Fibroblast of the conjunctiva (primary cell): ENCODE data around the gene ABI1.

ENCODE experiments used
- DNase-seq: peaks from one replicate; pipeline ENCODE4 v3.0.0-alpha.2; 2010; ENCODE audit warnings: low read depth

The ABI1 gene

GRCh38 chr10:26770069-26770468, 90.7 kb downstream of the ABI1 start:
- no peak for DNase-seq

GRCh38 chr10:26765549-26765948, 95.2 kb downstream of the ABI1 start:
- no peak for DNase-seq

GRCh38 chr10:26759008-26759407, 101.8 kb downstream of the ABI1 start:
- no peak for DNase-seq

DNA sequence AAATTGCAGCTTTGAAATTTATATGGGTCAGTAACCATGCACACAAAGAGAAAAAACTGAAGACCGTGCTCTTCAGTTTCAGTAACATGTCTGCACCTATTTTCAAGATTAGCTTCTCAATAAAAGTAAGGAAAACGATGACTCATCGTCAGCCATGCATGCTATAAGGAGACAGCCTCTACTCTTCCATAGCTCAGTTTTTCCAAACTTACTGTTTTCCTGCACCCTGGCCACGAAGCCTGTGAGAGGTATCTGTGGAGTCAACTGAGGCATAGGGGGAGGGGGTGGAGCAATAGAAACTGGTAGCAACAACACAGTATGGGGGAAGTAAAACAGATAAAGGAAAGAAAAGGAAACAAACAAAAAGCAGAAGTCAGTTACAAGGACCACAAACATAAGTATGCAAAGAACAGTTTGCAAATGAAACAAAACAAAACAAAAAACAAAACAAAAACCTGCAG, 105.3 kb downstream of the ABI1 start:
- no peak for DNase-seq

GRCh38 chr10:26746061-26746460, 114.7 kb downstream of the ABI1 start:
- DNase-seq = no peak

DNA sequence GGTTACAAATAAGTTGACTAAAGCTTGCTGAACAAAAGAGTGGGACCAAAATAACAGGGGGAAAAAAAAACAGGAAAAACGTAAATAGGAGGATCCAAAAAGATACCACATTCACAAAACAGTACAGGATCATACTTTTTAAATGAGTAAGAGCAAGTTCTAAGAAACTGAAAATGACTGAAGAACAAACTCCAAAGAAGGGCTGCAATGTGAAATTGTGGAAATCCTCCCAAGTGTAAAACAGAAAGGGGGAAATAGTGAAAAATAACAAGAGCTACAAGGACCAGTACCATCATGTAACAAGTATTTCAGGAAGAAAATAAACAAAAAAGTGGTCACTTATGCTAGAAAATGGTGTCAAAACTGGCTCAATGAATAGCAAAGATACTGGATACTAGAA, 116.9 kb downstream of the ABI1 start:
- DNase-seq = no peak

DNA sequence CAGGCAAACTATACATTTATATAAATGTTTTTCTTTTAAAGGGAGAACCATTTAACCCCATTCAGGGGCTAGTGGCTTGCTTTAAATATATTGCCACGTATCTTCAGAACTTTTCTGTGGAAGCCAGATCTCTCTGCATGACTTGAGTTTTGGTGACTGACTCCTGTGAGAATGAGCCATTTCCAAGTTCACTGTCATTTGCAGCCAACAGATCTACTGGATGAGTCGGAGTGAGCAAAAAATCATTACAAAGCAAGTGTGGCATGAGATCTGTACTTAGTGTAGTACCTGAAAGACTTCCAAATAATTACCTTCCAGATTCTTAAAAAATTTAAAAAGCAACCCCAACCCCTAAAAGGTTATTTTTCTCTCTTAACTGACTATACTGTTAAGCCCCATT, 117.7 kb downstream of the ABI1 start:
- DNase-seq = no peak

DNA sequence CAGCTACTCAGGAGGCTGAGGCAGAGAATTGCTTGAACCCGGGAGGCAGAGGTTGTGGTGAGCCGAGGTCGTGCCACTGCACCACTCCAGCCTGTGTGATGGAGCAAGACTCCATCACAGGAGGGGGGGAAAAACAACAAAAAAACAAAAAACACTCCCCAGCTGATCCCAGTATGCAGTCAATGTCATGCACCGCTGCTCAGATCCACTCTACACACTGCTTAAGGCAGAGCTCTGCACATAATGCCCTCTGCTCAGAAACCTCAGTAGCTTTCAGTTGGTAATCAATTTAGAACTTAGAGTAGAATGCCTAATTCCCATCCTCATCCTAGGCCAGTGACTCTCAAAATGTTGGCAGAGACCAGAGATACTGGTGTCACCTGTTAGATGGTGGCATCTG, 119.4 kb downstream of the ABI1 start:
- DNase-seq = no peak

- DNase-seq = no peak
Observed at GRCh38 chr10:26739071-26739631, 121.6 kb downstream of the ABI1 start.

GRCh38 chr10:26738301-26738911, 122.4 kb downstream of the ABI1 start:
- DNase-seq = no peak

DNA sequence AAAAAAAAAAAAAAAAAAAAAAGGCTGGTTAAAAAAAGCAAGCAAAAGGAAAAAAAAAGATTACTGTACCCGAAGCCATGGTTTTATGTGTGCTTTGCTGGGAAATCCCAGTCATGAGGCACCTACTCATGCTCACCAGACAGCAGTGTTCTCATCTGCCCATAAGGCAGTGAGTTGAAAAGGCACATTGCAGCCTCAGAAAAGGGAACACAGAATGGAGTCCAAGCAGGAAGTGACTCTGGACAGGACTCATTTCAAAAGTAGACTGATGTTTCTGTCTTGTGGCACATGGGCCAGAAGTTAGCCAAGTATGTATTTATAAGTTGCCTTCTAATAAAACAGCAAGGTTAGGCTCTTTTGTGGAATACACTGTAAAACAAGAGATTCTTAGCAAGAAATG, 123.0 kb downstream of the ABI1 start:
- DNase-seq = no peak

DNA sequence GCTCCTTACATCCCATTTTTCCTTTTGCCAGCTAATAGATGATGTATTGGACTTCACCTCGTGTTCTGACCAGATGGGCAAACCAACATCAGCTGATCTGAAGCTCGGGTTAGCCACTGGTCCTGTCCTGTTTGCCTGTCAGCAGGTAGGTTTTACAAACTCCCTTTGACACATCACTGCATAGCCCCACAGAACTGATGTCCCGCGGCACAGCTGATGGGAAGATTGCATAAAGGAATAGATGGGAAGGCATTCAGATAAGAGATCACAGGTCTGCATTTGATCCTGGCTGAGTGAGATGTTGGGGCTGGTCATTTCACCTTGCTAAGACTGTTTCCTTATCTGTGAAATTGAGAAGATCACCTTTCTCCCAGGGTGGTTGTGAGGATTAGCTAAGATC, 125.3 kb downstream of the ABI1 start:
- no peak for DNase-seq

DNA sequence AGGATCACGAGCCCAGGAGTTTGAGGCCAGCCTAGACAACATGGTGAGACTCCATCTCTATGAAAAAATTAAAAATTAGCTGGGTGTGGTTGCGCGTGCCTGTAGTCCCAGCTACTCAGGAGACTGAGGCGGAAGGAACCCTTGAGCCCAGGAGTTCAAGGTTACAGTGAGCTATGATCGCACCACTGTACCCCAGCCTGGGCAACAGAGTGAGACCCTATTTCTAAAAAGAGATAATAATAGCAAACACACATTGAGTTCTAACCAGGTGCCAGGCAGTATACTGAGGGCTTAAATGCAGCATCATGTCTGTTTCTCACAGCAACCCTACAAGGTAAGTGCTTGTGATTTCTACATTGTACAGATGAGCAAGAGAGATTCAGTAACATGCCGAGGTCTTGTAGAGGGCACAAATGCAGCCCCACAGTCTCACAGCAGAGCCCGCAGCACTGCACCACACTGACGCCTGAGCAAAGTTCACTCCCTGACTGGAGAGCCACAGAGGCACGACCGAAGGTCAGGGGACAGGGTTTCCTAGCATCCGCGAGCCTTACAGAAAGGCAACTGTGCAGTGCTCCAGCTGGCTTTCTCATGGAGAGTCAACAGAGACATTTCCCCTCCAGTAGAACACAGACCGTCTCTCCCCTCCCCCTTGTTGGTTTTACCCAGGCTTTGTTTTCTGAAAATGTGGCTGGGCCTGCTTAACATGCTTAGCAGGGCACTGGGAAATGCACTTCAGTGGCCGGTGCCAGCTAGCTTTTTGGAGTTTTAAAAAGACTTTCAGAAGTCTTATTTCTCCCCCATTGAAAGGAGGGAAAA, 126.8 kb downstream of the ABI1 start:
- DNase-seq = no peak

GRCh38 chr10:26730552-26730951, 130.2 kb downstream of the ABI1 start:
- DNase-seq = no peak

GRCh38 chr10:26729395-26729794, 131.4 kb downstream of the ABI1 start:
- DNase-seq = no peak

GRCh38 chr10:26728957-26729356, 131.8 kb downstream of the ABI1 start:
- no peak for DNase-seq

- DNase-seq = no peak
Observed at GRCh38 chr10:26727005-26727404, 133.8 kb downstream of the ABI1 start.

GRCh38 chr10:26725837-26726727, 134.7 kb downstream of the ABI1 start:
- peak; percentile 52 for DNase-seq

DNA sequence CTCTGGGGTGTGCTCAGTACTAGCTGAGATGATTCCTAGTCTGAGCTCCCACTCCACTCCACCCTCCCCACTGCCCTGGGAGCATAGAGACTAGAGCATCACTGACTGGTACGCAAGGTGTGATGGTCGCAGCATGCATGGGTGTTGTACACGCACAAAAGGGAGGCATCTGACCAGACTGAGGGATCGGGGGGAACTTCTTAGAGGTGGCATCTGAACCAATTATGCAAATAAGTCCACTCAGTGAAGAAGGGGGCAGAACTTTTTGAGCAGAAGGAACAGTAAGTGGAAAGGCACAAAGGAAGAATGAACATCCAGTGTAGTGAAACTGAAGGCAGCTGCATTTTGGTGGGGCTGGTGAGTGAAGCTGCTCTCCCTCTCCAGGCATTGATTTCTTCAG, 137.7 kb downstream of the ABI1 start:
- no peak for DNase-seq

GRCh38 chr10:26721561-26721960, 139.2 kb downstream of the ABI1 start:
- DNase-seq = no peak

DNA sequence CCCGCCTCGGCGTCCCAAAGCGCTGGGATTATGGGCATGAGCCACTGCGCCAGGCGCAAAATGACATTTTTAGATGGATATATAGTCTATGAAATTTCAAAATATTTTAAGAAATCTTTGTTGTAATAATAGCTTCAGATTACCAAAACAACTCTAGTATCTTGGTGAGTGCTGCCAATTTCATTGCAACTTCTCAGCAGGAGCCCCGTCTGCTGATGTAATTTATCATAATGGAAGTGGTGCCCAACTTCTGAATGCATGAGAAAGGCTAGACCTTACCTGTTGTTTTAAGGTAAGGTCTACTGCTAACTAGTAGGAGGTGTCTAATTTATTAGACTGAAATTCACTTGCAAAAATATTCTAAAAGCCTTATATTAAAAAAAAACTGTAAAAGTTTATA, 143.3 kb downstream of the ABI1 start:
- DNase-seq = no peak

DNA sequence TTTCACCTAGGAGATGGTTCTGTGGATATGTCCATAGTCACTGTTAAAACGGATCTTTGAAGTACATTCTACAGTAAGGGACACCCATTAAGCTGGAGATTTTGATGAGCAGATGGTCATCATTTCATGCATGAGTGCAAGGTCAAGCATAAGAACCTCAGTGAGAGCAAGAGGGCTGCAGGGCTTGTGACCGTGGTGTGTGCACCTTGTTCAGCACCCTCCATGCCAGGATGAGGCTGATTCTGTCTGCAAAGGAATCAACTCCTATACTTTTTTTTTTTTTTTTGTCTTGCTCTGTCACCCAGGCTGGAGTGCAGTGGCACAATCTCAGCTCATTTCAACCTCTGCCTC, 145.6 kb downstream of the ABI1 start:
- no peak for DNase-seq
